NCI-H460 (cell line): ENCODE measurements around the gene MAP2K3. TPM values are rescaled to one million over a fixed set of nuclear protein-coding genes. Genes with fewer than 3 reads are reported as not detected.
"Not testable (repeated sequence)": the region's sequence is repeated elsewhere in the genome, so short reads cannot be mapped to it uniquely, and the experiment has no call there.

Source experiments
- DNase-seq: peaks from one replicate; pipeline ENCODE4 v3.0.0-alpha.2; 2016; ENCODE audit warnings: low read depth; ENCODE audit errors: extremely low read depth
- total RNA-seq: library from RNA; depleted of rRNA; stranded (reverse); fragments of >200 nt; shearing (Covaris generic); gene quantifications from 2 replicates; pipeline ENCODE4 v1.2.3, GENCODE V29; 2014

MAP2K3 gene
- total RNA-seq, 1 experiment from 2014 or later: 18.6 TPM

DNA sequence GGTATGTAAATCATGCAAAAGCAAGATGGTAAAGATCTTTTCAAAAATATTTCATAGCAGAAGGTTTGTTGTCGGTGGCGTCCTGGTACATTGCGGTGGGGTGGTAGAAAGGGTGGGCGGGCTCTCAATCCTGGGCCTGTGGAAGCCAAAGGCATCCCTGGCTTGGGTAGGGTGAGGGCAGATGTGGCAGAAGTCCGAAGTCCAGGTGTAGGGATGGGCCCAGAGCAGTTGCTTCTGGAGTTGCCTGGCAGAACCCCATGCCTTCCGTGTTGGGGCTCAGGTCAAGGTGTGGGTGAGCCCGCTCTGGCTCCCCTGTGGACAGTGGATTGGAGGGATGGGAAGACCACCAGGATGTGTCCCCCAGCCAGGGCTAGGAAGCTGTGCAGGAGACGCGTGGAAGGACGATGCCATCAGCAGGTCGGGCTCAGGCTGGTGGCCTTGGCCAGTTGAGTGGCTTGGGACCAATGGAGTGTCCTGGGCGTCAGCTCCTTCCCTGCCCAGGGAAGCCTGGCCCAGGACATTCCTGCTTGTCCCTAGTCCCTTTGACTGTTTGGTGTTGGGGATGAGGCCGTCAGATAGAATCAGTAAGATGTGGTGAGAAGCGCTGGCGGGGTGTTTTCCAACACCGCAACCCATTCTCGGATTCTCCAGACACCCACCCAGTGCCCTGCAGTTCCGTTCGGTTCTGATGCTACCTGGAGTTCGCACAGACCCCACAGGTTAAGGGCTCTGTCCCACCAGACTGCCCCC, 21.1 kb downstream of the MAP2K3 start:
- DNase-seq: not testable (repeated sequence)

DNA sequence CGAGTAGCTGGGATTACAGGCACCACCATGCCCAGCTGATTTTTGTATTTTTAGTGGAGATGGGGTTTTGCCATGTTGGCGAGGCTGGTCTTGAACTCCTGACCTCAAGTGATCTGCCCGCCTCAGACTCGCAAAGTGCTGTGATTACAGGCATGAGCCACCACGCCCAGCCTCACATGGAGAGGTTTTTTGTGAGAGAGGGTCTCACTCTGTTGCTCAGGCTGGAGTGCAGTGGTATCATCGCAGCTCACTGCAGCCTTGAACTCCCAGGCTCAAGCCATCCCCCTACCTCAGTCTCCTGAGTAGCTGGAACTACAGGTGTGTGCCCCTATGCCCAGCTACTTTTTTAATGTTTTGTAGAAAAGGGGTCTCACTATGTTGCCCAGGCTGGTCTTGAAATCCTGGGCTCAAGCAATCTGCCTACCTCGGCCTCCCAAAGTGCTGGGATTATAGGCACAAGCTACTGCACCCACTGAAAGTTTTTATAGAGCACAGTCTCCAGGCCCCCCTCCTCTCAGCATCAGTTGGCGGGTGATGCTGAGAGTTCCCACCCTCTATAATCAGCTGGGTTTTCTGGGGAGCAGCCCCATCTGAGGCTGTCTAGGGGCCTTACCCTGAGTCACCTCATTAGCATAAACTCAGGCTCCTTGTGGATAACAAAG, 22.2 kb downstream of the MAP2K3 start:
- not testable (repeated sequence) for DNase-seq

DNA sequence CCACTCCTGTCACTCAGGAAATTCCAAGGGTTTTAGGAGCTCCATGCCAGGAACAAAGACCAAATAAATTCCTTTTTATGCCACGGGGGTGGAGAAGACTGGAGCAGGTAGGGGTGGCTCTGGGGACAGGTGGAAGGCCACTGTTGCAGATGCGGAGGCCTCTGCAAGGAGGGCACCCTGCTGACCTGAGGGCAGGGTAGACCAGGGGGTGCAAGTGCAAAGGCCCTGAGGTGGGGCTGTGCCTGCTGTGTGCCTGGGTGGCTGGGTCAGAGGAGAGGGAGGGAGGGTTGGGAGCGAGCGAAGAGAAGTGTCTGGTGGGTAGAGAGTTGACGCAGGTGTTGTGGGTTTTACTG, 22.7 kb downstream of the MAP2K3 start:
- not testable (repeated sequence) for DNase-seq

DNA sequence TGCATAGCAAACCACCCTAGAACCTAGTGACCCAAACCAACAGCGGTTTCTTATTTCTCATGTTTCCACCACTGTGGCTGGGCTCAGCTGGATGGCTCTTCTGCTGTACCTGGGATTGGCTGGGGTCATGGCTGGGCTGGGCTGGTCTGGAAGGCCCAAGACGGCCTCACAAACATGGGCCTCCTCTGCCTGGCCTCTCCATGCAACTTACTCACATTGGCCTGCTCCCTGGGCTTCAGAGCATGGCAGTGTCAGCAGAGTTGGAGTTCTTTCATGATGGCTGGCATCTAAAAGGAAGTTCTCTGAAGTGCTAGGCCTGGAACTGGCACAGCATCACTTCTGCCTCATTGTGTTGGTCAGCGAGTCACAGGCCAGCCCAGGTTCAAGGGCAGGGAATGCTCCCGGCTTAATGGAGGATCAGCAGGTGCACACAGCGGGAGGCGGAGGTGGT, 24.4 kb downstream of the MAP2K3 start:
- DNase-seq: not testable (repeated sequence)

DNA sequence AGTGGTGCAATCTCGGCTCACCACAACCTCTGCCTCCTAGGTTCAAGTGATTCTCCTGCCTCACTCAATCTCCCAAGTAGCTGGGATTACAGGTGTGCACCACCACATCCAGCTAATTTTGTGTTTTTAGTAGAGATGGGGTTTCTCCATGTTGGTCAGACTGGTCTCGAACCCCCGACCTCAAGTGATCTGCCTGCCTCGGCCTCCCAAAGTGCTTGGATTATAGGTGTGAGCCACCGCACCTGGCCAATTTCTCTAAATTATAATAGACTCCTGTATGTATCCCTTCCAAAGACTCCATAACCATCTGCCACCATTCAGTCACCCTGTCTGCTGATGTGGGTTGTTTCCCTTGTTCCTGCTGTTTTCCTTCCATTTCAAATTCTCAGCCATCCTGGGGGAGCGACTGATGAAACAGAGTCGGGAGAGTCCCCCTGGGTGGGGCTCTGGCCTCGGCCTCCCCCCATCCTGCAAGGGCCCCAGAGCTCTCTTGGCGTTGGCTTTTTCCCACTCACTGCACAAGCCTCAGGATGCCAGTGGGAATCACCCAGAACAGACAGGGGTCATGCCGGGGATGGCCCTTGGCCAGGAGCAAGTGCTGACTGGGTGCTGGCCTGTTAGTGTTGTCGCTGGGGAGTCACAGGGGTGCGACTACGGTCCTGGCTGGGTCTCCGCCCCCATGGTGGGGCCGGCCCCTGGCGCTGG, 25.7 kb downstream of the MAP2K3 start:
- DNase-seq: not testable (repeated sequence)

DNA sequence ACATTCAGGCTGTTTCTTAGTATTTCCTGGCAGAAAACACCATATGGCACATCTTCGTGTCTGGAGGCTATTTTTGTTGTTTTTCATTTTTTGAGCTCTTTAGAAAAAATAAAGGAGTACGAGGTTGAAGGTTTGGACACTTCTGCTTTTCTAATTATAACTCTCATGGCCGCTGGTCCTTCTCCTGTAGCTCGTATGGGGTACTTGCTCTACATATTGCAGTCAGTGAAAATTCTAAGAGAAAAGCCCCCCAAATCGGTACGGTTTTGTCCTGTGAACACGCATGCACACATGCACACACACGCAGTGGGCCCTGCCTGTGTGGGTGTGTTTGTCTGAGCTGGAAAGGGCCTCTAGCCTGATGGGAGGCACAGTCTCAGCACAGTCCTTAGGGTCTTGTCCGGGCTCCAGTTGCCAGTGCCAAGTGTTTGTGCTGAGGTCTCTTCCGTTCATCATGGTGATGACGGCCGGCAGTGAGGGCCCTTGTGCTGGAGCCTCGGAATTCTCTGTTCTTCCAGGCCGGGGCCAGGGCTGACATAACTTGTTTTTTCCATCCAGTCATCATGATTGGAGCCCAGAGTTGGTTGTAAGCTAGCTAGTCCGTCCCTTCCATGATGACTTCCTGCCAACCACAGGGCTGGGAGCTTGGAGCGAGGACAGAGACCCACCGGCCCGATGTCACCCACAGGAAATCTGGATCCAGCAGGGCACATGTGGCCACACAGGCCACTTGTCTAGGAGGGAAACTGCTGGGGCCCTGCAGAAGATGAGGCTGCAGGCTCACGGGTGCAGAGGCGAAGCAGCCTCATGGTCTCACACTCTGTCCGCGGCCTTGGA, 26.5 kb downstream of the MAP2K3 start:
- not testable (repeated sequence) for DNase-seq

DNA sequence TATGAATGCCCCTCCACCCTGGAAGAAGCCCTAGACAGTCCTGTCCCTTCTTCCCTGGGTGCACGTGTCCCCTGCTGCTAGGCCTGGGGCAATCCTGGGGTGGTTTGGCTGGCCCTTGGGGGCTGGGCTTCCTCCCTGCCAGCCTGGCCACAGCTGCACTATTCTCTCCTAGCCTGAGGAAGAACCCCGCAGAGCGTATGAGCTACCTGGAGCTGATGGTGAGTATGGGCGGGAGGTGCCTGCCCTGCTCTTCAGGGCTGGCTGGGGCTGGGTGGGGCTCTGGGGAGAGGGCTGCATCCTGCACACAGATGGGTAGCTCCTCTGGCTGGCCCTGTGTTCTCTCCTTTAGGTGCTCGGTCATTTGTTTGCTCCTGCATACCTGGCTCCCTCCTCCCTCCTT, 28.8 kb downstream of the MAP2K3 start:
- no peak for DNase-seq

DNA sequence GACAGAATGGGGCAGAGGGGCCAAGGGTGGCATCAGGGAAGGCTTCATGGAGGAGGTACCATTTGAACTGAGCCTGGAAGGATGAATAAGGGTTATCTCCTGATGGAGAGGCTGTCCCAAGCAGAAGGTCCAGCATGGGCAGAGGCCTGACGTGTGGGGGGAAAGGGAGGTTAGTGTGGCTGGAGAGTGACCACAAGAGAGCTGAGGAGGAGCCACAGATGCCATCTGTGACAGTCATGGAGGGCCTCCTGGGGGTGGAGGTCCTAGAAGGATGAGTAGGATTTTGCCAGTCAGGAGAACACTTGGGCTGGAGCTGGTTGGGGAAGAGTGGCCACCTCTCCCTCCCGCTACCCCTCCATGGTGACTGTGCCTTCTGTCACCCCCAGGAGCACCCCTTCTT, 29.2 kb downstream of the MAP2K3 start:
- not testable (repeated sequence) for DNase-seq

DNA sequence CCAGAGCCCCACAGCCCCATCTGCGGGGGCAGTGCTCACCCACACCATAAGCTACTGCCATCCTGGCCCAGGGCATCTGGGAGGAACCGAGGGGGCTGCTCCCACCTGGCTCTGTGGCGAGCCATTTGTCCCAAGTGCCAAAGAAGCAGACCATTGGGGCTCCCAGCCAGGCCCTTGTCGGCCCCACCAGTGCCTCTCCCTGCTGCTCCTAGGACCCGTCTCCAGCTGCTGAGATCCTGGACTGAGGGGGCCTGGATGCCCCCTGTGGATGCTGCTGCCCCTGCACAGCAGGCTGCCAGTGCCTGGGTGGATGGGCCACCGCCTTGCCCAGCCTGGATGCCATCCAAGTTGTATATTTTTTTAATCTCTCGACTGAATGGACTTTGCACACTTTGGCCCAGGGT, 29.8 kb downstream of the MAP2K3 start:
- not testable (repeated sequence) for DNase-seq

DNA sequence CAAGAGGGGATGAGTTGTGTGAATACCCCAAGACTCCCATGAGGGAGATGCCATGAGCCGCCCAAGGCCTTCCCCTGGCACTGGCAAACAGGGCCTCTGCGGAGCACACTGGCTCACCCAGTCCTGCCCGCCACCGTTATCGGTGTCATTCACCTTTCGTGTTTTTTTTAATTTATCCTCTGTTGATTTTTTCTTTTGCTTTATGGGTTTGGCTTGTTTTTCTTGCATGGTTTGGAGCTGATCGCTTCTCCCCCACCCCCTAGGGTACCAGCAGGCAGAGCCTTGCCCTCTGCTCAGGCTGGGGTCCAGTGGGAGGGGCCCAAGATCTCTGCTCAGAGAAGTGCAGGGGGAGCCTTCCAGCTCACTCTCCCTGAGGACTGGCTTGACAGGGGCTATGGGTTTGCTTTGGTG, 30.2 kb downstream of the MAP2K3 start:
- not testable (repeated sequence) for DNase-seq

DNA sequence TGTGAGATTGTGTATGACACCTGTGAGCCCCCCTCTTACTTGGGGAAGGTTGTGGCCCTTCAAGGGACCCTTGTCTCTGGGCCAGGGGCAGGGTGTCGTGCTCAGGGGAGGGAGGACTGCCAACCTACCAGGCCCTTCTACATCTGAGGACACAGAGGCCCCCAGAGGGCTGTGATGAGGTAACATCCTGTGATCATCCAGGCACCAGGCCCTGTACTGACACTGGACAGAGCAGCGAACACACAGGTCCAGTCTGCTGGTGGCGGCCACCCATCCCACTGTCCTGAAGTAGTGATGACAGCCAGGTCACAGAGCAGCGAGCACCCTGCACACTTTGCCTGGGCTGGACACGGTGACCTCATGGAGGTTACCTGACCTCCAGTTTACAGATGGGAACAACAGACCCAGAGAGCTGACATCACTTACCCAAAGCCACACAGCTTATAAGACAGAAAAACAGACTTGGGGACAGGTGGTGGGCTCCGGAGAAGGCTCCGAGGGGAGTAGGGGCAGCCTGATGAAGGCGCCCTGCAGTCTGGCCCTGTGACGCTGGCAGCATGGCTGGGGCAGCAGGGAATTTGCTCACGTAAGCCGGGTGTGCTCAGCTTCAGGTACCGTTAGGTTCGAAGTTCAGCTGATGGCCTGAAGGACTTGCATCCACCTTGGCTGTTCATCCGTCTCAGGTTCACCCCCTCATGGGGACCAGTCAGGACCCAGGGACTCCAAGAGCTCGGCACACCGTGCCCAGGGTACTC, 30.9 kb downstream of the MAP2K3 start:
- DNase-seq: not testable (repeated sequence)

DNA sequence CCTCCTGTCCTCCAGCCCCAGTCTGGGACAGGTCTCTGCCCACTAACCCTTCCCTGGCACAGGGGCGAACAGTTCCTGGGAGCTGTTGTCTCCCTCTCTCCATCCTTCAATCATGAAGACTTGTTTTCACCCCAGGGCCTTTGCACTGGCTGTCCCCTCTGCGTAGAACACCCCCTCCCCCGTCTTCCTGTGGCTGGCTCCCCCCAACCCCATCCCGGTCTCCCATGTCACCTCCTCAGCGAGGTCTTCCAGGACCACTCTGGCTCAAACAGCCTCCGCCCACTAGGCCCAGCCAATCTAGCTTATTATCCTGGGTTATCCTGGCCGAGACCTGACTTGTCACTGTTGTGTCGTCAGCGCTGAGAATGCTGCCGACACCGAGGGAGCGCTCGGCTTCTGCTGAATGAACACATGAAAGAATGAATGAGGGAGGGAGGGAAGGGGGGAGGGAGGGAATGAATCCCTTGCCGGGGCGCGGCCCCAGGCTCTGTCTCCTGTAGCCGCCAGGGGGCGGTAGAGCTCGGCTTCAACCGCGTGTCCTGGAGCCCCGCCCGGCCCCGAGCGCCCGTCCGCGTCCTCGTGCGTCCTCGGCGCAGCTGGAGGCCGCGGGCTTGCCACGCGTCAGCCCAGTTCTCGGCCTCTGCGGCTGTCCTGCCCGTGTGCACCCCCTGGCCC, 31.8 kb downstream of the MAP2K3 start:
- DNase-seq: not testable (repeated sequence)

DNA sequence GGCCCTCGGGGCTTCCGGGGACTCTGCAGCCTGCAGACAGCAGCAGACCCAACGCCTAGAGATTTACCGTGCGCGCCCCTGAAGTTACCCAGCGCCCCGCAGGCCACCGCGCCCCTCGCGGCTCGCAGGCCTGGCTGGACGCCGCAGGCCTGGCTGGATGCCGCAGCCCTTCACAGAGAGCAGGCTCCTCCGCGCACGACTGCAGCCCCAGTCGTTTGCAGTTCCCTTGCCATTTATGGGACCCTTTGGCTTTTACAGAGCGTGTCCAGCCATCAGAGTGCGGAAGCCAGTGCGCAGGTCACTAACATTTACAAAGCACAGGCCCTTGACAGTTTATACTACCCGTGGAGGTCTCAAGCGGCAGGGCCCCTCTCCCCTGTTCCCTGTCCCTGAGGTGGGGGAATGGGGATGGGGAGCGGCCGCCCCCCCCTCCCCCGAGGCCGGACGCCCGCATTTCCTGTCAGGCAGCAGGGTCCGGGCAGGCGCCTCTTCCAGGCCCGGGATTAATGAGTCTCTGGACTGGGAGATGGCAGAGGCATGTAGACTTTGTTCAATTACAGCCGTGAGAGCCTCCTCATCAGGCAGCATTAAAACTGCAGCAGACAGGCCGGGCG, 32.5 kb downstream of the MAP2K3 start:
- not testable (repeated sequence) for DNase-seq

DNA sequence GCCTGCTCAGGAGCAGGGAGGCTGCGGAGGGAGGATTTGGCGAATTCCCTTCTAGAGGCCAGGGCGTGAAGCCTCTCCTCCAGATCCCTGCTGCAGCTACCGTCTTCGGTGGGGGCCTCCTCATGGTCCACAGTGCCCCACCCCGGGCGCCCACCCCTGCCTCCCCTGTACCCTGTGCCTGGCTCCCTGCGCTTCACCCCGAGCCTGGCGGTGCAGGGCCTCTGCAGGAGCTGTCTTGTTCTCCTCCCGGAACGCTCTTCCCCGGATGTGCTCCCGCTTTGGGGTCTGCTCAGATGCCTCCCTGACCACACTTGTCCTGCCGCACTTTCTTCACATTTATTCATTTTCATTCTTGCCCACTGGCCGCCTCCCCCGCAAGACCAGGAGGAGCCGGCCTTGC, 33.3 kb downstream of the MAP2K3 start:
- DNase-seq: not testable (repeated sequence)

DNA sequence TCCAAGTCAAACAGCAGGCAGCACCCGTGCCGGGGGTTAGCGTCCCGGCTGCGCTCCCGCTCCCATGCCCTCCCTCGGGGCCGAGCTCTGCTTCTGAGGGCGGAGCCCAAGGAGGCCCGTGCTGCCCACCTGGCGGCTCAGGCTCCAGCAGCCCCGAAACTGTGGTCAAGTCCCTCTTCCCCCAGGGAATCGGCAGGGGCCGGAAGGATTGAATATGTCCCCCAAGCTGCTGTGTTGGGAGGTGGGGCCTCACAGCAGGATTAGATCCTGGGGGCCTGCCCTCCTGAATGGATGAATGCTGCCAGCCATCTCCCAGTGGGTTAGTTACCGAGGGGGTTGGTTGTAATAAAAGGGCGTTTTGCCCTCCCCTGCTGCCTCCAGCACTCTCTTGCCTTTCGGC, 33.9 kb downstream of the MAP2K3 start:
- no peak for DNase-seq

DNA sequence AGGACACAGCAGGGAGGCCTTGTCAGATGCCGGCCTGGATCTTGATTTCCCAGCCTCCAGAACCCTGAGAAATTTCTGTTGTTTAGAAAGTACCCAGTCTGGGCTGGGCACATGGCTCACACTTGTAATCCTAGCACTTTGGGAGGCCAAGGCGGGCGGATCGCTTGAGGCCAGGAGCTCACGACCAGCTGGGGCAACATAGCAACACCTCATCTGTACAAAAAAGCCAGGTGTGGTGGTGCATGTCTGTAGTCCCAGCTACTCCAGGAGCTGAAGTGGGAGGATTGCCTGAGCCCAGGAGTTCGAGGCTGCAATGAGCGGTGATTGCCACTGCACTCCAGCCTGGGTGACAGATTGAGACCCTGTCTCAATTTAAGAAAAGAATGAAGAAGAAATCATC, 34.3 kb downstream of the MAP2K3 start:
- DNase-seq: not testable (repeated sequence)

DNA sequence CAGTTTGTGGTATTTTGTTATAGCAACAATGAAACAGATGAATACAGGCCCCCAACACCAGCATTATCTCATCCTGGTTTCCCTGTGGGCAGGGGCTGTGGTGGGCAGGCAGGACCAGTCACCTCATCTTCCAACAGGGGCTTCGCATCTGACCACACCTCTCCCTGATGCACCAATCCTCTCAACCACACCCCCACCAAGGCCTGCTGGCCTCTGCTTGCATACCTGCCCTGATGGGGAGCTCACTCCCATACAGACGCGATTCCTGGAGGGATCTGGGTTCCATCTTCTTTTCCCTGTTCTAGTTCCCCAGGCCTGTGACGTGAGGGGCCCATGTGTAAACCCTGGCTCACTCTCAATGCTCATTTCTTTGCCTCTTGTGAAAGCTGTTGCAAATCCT, 34.7 kb downstream of the MAP2K3 start:
- not testable (repeated sequence) for DNase-seq

DNA sequence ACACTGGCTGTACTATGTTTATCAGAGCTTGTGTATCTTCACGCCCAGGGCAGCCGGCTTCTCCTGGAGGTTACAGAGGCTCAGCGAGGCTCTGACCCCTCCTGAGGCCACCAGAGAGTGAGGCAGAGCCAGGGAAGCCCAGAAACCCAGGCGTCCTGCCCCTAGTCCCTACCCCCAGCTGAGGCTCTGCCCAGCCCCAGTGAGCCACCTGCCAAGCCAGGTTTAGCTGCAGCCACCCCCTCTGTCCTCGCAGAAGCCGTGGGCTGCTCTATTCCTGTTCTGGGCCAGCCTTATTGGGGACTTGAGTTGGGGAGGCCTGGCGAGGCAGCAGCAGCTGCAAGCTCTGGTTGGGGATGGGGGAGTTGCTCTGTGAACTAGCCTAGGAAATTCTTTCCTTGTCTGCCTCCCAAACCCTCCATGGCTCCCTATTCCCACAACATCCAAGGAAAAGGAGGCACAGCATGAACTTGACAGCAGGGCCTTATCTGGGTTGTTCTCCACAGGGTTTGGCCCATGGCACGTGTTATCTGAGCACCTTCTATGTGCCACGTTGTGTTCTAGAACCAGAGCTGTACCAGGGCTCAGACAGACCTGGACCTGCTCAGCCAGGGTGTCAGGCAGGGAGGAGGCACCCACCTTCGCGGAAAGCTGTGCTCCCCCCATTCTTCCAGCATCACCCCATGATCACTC, 35.3 kb downstream of the MAP2K3 start:
- DNase-seq: not testable (repeated sequence)
